OCI-LY1 (cell line): ENCODE measurements around the gene SLC22A23.

Source experiments
- EZH2 ChIP-seq: fragments of 200-600 bp; sonication (generic), shearing (Covaris generic); IDR thresholded peaks from 2 replicates; pipeline ENCODE4 v1.8.0; 2017; ENCODE audit warnings: borderline replicate concordance, mixed run types, mild to moderate bottlenecking, antibody characterized with exemption, low read length, moderate library complexity, mixed read lengths
- TF ChIP-seq, protein P1 (sequence below): fragments of 200-600 bp; sonication (generic), shearing (Covaris generic); IDR thresholded peaks from 2 replicates; pipeline ENCODE4 v1.5.1; 2017; ENCODE audit warnings: mild to moderate bottlenecking, antibody characterized with exemption, low read length, moderate library complexity, mixed read lengths

DNA sequence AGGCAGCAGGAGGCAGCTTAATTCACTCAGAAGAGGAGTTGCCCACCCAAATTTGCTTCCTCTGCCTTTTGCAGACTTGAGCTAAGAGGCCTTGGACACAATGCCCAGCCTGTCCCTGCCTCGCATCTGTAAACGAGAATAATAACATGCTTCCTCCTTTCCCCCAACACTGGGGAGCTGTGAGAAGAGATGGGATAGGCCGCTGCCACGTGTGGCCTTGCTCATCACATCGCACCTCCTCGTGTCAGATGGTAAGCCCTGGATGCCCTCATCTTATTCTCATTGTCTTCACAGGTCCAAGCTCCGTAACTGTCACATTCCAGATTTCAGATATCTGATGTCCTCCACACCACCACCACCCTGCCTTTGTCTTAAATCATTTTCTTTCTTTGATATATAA, 216.3 kb downstream of the SLC22A23 start:
- TF ChIP-seq, protein P1, sequence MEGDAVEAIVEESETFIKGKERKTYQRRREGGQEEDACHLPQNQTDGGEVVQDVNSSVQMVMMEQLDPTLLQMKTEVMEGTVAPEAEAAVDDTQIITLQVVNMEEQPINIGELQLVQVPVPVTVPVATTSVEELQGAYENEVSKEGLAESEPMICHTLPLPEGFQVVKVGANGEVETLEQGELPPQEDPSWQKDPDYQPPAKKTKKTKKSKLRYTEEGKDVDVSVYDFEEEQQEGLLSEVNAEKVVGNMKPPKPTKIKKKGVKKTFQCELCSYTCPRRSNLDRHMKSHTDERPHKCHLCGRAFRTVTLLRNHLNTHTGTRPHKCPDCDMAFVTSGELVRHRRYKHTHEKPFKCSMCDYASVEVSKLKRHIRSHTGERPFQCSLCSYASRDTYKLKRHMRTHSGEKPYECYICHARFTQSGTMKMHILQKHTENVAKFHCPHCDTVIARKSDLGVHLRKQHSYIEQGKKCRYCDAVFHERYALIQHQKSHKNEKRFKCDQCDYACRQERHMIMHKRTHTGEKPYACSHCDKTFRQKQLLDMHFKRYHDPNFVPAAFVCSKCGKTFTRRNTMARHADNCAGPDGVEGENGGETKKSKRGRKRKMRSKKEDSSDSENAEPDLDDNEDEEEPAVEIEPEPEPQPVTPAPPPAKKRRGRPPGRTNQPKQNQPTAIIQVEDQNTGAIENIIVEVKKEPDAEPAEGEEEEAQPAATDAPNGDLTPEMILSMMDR, result no peak
- TF ChIP-seq EZH2, result no peak
